ENCODE data around the gene TUBB4B. TPM values are rescaled to one million over a fixed set of nuclear protein-coding genes. Genes with fewer than 3 reads are reported as not detected.

TUBB4B gene
- total and polyA plus RNA-seq, 2 of the 4 experiments (the other 2 are of a cell fraction), result 237 to 529 TPM

GRCh38 chr9:137266585-137267453, 25.7 kb downstream of the TUBB4B start:
- dilution Hi-C loops (cut with HindIII; ENCODE audit: low sequenced_read_pairs, unreplicated experiment) (no loop called here), in situ Hi-C loops (cut with MboI; ENCODE audit: low sequenced_read_pairs) (no loop called here), intact Hi-C loops (cut with micrococcal nuclease) (no loop called here)
- Histone ChIP-seq H4K8ac (ENCODE audit: low read depth in 2 of 2, low read length in 2 of 2) (no peak overlapping the region), H3K14ac (replicated peaks; ENCODE audit: low read depth, low read length) (no peak overlapping the region), H3K4me3 (ENCODE audit: insufficient read depth, low read depth, low read length) (no peak overlapping the region), H3K9me1 (ENCODE audit: insufficient read depth, low read length) (peaks cover 14% of the 10 kb centered on the region), H2AK5ac (ENCODE audit: low read depth, low read length) (no peak overlapping the region), H2AK9ac (replicated peaks; ENCODE audit: low read depth, low read length, poor library complexity) (no peak overlapping the region), H3K56ac (ENCODE audit: extremely low read depth, insufficient read depth, low read length) (no peak overlapping the region), H3K27ac (ENCODE audit: insufficient read depth, low read length) (no peak overlapping the region), H2AFZ (replicated peaks; ENCODE audit: low read length, poor library complexity) (no peak overlapping the region), H3K4me2 (ENCODE audit: low read depth, low read length) (no peak overlapping the region), H3K18ac (ENCODE audit: low read depth, low read length) (no peak overlapping the region), H4K20me1 (ENCODE audit: insufficient read depth, low read length) (peaks cover 31% of the 10 kb centered on the region), H3K36me3 (ENCODE audit: control insufficient read depth, insufficient read depth, low read length) (peaks cover 54% of the 10 kb centered on the region), H2BK20ac (ENCODE audit: low read depth, low read length) (no peak overlapping the region), H2BK15ac (ENCODE audit: low read depth, low read length) (no peak overlapping the region), H3K4ac (ENCODE audit: low read depth, low read length) (no peak overlapping the region), H3K27me3 (ENCODE audit: control insufficient read depth, insufficient read depth, low read length) (no peaks in the 10 kb centered on the region), H4K91ac (ENCODE audit: insufficient read depth, low read depth, low read length) (no peak overlapping the region), H3K79me1 (ENCODE audit: low read depth in 1 of 2, low read length in 2 of 2) (peaks cover 13 to 59% of the 10 kb centered on the region in 2 experiments; a peak in 3 of 4 replicates), H3K9ac (ENCODE audit: low read depth, low read length) (no peak overlapping the region), H4K5ac (ENCODE audit: low read depth, low read length) (no peak overlapping the region), H3K23ac (ENCODE audit: low read depth, low read length) (no peak overlapping the region), H2BK5ac (ENCODE audit: low read depth, low read length, poor library complexity, severe bottlenecking) (no peak overlapping the region), H2BK120ac (ENCODE audit: low read depth, low read length) (no peak overlapping the region), H3K4me1 (ENCODE audit: control insufficient read depth, insufficient read depth, low read length) (peaks cover 12% of the 10 kb centered on the region), H3K9me3 (ENCODE audit: control insufficient read depth, insufficient read depth, low read length) (no peaks in the 10 kb centered on the region)
- TF ChIP-seq NFE2L2 (IDR thresholded peaks at IDR 0.05; ENCODE audit: low read depth, low read length) (no peak), RCOR1 (IDR thresholded peaks at IDR 0.05; ENCODE audit: insufficient replicate concordance, low read length) (no peak), RFX5 (IDR thresholded peaks at IDR 0.05; ENCODE audit: low read depth, low read length) (no peak), FOS (IDR thresholded peaks at IDR 0.05; ENCODE audit: low read depth, low read length) (no peak), CEBPB (IDR thresholded peaks at IDR 0.05; ENCODE audit: low read depth, low read length) (no peak), RAD21 (IDR thresholded peaks at IDR 0.05; ENCODE audit: low read length) (no peak), ELK1 (IDR thresholded peaks at IDR 0.05; ENCODE audit: borderline replicate concordance, low read depth, low read length) (no peak), MAZ (IDR thresholded peaks at IDR 0.05; ENCODE audit: borderline replicate concordance, low read depth, low read length) (no peak), USF2 (IDR thresholded peaks at IDR 0.05; ENCODE audit: low read depth, low read length) (no peak), SMC3 (IDR thresholded peaks at IDR 0.05; ENCODE audit: low read depth, low read length) (no peak), CTCF (conservative IDR thresholded peaks at IDR 0.05; ENCODE audit: low read depth, low read length) (no peak), BHLHE40 (IDR thresholded peaks at IDR 0.05; ENCODE audit: low read depth, low read length) (no peak), MXI1 (IDR thresholded peaks at IDR 0.05; ENCODE audit: borderline replicate concordance, low read depth, low read length) (no peak), CHD1 (IDR thresholded peaks at IDR 0.05; ENCODE audit: low read depth, low read length) (no peak)
- ChIA-PET CTCF (interaction anchor here (0.6 kb wide), 1 partner anchor 452 kb away, joined by 4 read pairs; no protein-coding TSS in a partner anchor), POLR2A (ENCODE audit: unreplicated experiment) (interaction anchor here (0.6 kb wide), 1 partner anchor 10 kb away, joined by 5 read pairs; no protein-coding TSS in a partner anchor)
- DNase-seq, result no peak
- WGBS, 2 experiments (ENCODE audit: extremely low coverage in 2 of 2, insufficient read length in 1 of 2), result 94% methylated on average over 14 of the region's 34 CpGs; no CpG with 5 or more reads in 1 of the 2 experiments
- no TSS peak for BruUV-seq (replicated peaks)
- ATAC-seq (ENCODE audit: low read depth), result no peak

Data from IMR-90 (cell line).